Esophagus squamous epithelium (tissue), 4 donors: Measurements from ENCODE around the gene VAV2.

ENCODE experiments used
- POLR2A ChIP-seq, 4 donors: fragments of 450-650 bp; IDR thresholded peaks; one replicate each; pipeline ENCODE4 v1.6.1; 2017; ENCODE audit warnings: antibody characterized with exemption in 4 of 4, mild to moderate bottlenecking in 4 of 4, moderate library complexity in 3 of 4
- TF ChIP-seq, protein P1 (sequence below), 6 experiments: fragments of 450-650 bp in 4 of 6; fragments of 200-600 bp in 2 of 6; sonication (generic) in 2 of 6; IDR thresholded peaks; one replicate each; pipeline ENCODE4 v1.5.1; 2016 to 2019; ENCODE audit warnings: antibody characterized with exemption in 6 of 6, mild to moderate bottlenecking in 4 of 6, moderate library complexity in 4 of 6

DNA sequence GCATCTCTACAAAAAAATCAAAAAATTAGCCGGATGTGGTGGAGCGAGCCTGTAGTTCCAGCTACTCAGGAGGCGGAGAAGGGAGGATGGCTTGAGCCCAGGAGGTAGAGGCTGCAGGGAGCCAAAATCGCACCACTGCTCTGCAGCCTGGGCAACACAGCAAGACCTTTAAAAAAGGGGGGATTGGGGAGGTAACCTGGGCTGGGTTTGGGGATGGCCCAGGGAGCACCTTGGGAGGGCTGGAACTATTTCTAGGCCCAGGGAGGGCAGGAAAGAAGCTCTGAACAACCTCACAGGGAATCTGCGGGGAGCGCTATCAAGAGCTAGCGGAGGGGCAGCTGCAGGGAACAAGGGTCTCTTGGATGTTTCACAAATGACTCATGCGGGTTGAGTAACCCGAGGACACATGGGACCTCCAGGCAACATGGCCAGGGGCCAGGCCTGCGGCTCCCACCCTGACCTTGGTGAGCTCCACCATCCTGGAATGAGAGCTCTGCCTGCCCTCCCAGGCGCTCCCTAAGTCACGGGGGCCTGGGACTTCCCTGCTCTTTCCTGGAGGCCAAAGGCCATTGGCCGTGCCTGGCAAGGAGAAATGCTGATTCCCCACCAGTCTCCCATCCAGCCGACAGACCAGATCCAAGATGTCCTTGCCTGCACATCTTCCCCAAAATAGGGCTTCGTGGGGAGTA is 277.4 kb downstream of the VAV2 start:
- TF ChIP-seq, protein P1, sequence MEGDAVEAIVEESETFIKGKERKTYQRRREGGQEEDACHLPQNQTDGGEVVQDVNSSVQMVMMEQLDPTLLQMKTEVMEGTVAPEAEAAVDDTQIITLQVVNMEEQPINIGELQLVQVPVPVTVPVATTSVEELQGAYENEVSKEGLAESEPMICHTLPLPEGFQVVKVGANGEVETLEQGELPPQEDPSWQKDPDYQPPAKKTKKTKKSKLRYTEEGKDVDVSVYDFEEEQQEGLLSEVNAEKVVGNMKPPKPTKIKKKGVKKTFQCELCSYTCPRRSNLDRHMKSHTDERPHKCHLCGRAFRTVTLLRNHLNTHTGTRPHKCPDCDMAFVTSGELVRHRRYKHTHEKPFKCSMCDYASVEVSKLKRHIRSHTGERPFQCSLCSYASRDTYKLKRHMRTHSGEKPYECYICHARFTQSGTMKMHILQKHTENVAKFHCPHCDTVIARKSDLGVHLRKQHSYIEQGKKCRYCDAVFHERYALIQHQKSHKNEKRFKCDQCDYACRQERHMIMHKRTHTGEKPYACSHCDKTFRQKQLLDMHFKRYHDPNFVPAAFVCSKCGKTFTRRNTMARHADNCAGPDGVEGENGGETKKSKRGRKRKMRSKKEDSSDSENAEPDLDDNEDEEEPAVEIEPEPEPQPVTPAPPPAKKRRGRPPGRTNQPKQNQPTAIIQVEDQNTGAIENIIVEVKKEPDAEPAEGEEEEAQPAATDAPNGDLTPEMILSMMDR (IDR thresholded peaks at IDR 0.05), result no peak
- TF ChIP-seq POLR2A (IDR thresholded peaks at IDR 0.05), result no peak
